GM06990 (cell line): ENCODE measurements around the gene INF2.
"Not testable (repeated sequence)": the region's sequence is repeated elsewhere in the genome, so short reads cannot be mapped to it uniquely, and the experiment has no call there.

Source experiments
- DNase-seq: peaks from one replicate; pipeline ENCODE4 v3.0.0-alpha.2; 2011; ENCODE audit not compliant: insufficient read length; ENCODE audit errors: extremely low read depth
- H3K27me3 ChIP-seq: replicated peaks from 2 replicates; pipeline ENCODE4 v1.6.0; 2011; ENCODE audit warnings: low read length; ENCODE audit not compliant: control insufficient read depth, insufficient read depth
- H3K36me3 ChIP-seq: 2 replicates; pipeline ENCODE4 v1.5.1; 2011; ENCODE audit warnings: low read length; ENCODE audit not compliant: control insufficient read depth, insufficient read depth
- H3K4me3 ChIP-seq: replicated peaks from 2 replicates; pipeline ENCODE4 v1.5.1; 2011; ENCODE audit warnings: low read depth, mild to moderate bottlenecking, control low read depth, low read length
- CTCF ChIP-seq: IDR thresholded peaks from 2 replicates; pipeline ENCODE4 v1.5.1; 2011; ENCODE audit warnings: low read length, control low read depth, mild to moderate bottlenecking, inconsistent platforms; ENCODE audit not compliant: insufficient read depth, poor library complexity, severe bottlenecking

The INF2 gene

GRCh38 chr14:104724981-104725771 lies 35.8 kb downstream of the INF2 start:
- DNase-seq, result no peak
- H3K4me3 ChIP-seq, result no peak overlapping the region
- no peaks in the 10 kb centered on the region; the same call in 1 of the 2 replicates for H3K27me3 ChIP-seq
- TF ChIP-seq CTCF, result peak; percentile 4
- H3K36me3 ChIP-seq, result no peaks in the 10 kb centered on the region

GRCh38 chr14:104725772-104726548 lies 36.5 kb downstream of the INF2 start:
- no peaks in the 10 kb centered on the region; the same call in 1 of the 2 replicates for H3K27me3 ChIP-seq
- TF ChIP-seq CTCF, result no peak

GRCh38 chr14:104726600-104727451 lies 37.4 kb downstream of the INF2 start:
- no peak for DNase-seq
- no peak overlapping the region for H3K4me3 ChIP-seq
- no peaks in the 10 kb centered on the region; the same call in 1 of the 2 replicates for H3K27me3 ChIP-seq
- peak; percentile 22 for TF ChIP-seq CTCF
- H3K36me3 ChIP-seq, result no peaks in the 10 kb centered on the region

More at GRCh38 chr14:104725772-104726548, 36.5 kb downstream of the INF2 start:
- DNase-seq, result no peak
- H3K36me3 ChIP-seq, result no peaks in the 10 kb centered on the region
- H3K4me3 ChIP-seq, result no peak overlapping the region

- Histone ChIP-seq H3K27me3 (no peaks in the 10 kb centered on the region; the same call in 1 of the 2 replicates), H3K4me3 (no peak overlapping the region), H3K36me3 (no peaks in the 10 kb centered on the region)
- TF ChIP-seq CTCF, result no peak
- DNase-seq, result no peak
Observed at GRCh38 chr14:104728631-104729030, 39.2 kb downstream of the INF2 start.

- DNase-seq, H3K36me3 ChIP-seq, H3K27me3 ChIP-seq: not testable (repeated sequence)
Observed at GRCh38 chr14:104729176-104729834, 39.9 kb downstream of the INF2 start.

More at GRCh38 chr14:104729176-104729834, 39.9 kb downstream of the INF2 start:
- H3K4me3 ChIP-seq, result not testable (repeated sequence)
